Stimulated activated CD8-positive, alpha-beta memory T cell treated with anti-CD3 and anti-CD28 coated beads, Interleukin-4, amount 100 ng/mL, for 48 hours (primary cell): ENCODE data around the gene SMARCD1.
"Not testable (repeated sequence)": the region's sequence is repeated elsewhere in the genome, so short reads cannot be mapped to it uniquely, and the experiment has no call there.

Source experiments
- DNase-seq: peaks from one replicate; pipeline ENCODE4 v3.0.0-alpha.2; 2020

SMARCD1 gene

GRCh38 chr12:50078281-50078680 lies 6.9 kb upstream of the SMARCD1 start:
- DNase-seq: no peak

GRCh38 chr12:50079771-50080170 lies 5.4 kb upstream of the SMARCD1 start:
- DNase-seq: no peak

- DNase-seq: no peak
Observed at GRCh38 chr12:50081096-50081808, 3.9 kb upstream of the SMARCD1 start.

- DNase-seq: no peak
Observed at GRCh38 chr12:50082644-50083043, 2.5 kb upstream of the SMARCD1 start.

GRCh38 chr12:50083301-50083700 lies 1.8 kb upstream of the SMARCD1 start:
- DNase-seq: no peak

- not testable (repeated sequence) for DNase-seq
Observed at GRCh38 chr12:50084409-50084774, 750 bp upstream of the SMARCD1 start.

GRCh38 chr12:50085615-50086072 lies 502 bp downstream of the SMARCD1 start:
- no peak for DNase-seq

- DNase-seq: no peak
Observed at GRCh38 chr12:50086148-50086547, 1.0 kb downstream of the SMARCD1 start.

- DNase-seq: no peak
Observed at GRCh38 chr12:50087151-50087550, 2.0 kb downstream of the SMARCD1 start.

GRCh38 chr12:50087995-50088394 lies 2.9 kb downstream of the SMARCD1 start:
- DNase-seq: no peak

GRCh38 chr12:50088577-50089335 lies 3.6 kb downstream of the SMARCD1 start:
- DNase-seq: peak; percentile 68

GRCh38 chr12:50089730-50090129 lies 4.6 kb downstream of the SMARCD1 start:
- no peak for DNase-seq

- no peak for DNase-seq
Observed at GRCh38 chr12:50090391-50090790, 5.2 kb downstream of the SMARCD1 start.

GRCh38 chr12:50097952-50098351 lies 12.8 kb downstream of the SMARCD1 start:
- DNase-seq: no peak

- no peak for DNase-seq
Observed at GRCh38 chr12:50099302-50100008, 14.3 kb downstream of the SMARCD1 start.

GRCh38 chr12:50100561-50100960 lies 15.4 kb downstream of the SMARCD1 start:
- no peak for DNase-seq

GRCh38 chr12:50101663-50102062 lies 16.5 kb downstream of the SMARCD1 start:
- DNase-seq: no peak

- DNase-seq: no peak
Observed at GRCh38 chr12:50102131-50102531, 17.0 kb downstream of the SMARCD1 start.

GRCh38 chr12:50102646-50103309 lies 17.6 kb downstream of the SMARCD1 start:
- no peak for DNase-seq

- no peak for DNase-seq
Observed at GRCh38 chr12:50103351-50103750, 18.2 kb downstream of the SMARCD1 start.

- peak; percentile 46 for DNase-seq
Observed at GRCh38 chr12:50103767-50104321, 18.7 kb downstream of the SMARCD1 start, which contains the start of gene GPD1. Gene GPD1 (plus strand): TSS chr12:50104008. CDS start chr12:50104051, 43 bp downstream.
